UCSD-AML1 (cell line): ENCODE results near the gene PDXP.
"Not testable (repeated sequence)": the region's sequence is repeated elsewhere in the genome, so short reads cannot be mapped to it uniquely, and the experiment has no call there.

ENCODE experiments used
- DNase-seq: peaks from one replicate; lab custom pipeline; 2025; ENCODE audit not compliant: unreplicated experiment; lab: John Stamatoyannopoulos, UW

Gene PDXP

GRCh38 chr22:37696260-37696656, 37.7 kb downstream of the PDXP start:
- DNase-seq, result not testable (repeated sequence)

GRCh38 chr22:37696657-37697537, 38.4 kb downstream of the PDXP start, which contains the start of gene TRIOBP:
Gene TRIOBP, plus strand, starts transcription at chr22:37697048. Its CDS starts 4,318 bp downstream, at chr22:37701366.
- DNase-seq, result peak; percentile 87

- DNase-seq, result no peak
Measured at GRCh38 chr22:37697538-37697835, 39.0 kb downstream of the PDXP start.

- peak; percentile 45 for DNase-seq
Measured at GRCh38 chr22:37701141-37701786, 42.7 kb downstream of the PDXP start.

- no peak for DNase-seq
Measured at GRCh38 chr22:37703906-37704305, 45.4 kb downstream of the PDXP start.

- DNase-seq, result no peak
Measured at GRCh38 chr22:37704645-37705044, 46.1 kb downstream of the PDXP start.

GRCh38 chr22:37705205-37705604, 46.7 kb downstream of the PDXP start:
- DNase-seq, result no peak

- peak; percentile 30 for DNase-seq
Measured at GRCh38 chr22:37708580-37709444, 50.3 kb downstream of the PDXP start.

GRCh38 chr22:37709445-37709765, 50.9 kb downstream of the PDXP start:
- DNase-seq, result no peak

GRCh38 chr22:37710675-37711074, 52.2 kb downstream of the PDXP start:
- DNase-seq, result no peak

- DNase-seq, result no peak
Measured at GRCh38 chr22:37711490-37711889, 53.0 kb downstream of the PDXP start.

- no peak for DNase-seq
Measured at GRCh38 chr22:37713761-37714160, 55.2 kb downstream of the PDXP start.

GRCh38 chr22:37714634-37715033, 56.1 kb downstream of the PDXP start:
- no peak for DNase-seq

- DNase-seq, result no peak
Measured at GRCh38 chr22:37715760-37716159, 57.2 kb downstream of the PDXP start.
